Measurements from ENCODE around the gene CCL20. TPM values are rescaled to one million over a fixed set of nuclear protein-coding genes. Genes with fewer than 3 reads are reported as not detected.

CCL20 gene
- total RNA-seq, 1 donor from 2014 or later = 1.2 TPM

Other genes starting within 250 kb of the CCL20 start
- gene SCYGR2, start 214.9 kb upstream of the CCL20 start, total RNA-seq (ENCODE audit: insufficient read depth, low replicate concordance) = not detected
- gene SCYGR3, start 199.0 kb upstream of the CCL20 start, total RNA-seq (ENCODE audit: insufficient read depth, low replicate concordance) = not detected
- 1.4 TPM for gene SCYGR4, start 196.3 kb upstream of the CCL20 start, total RNA-seq (ENCODE audit: insufficient read depth, low replicate concordance)
- not detected for gene SCYGR5, start 147.0 kb upstream of the CCL20 start, total RNA-seq (ENCODE audit: insufficient read depth, low replicate concordance)
- 6.7 TPM for gene SLC19A3, start 95.8 kb upstream of the CCL20 start, total RNA-seq (ENCODE audit: insufficient read depth, low replicate concordance)
- not detected for gene SCYGR6, start 89.1 kb upstream of the CCL20 start, total RNA-seq (ENCODE audit: insufficient read depth, low replicate concordance)
- not detected for gene SCYGR7, start 85.5 kb upstream of the CCL20 start, total RNA-seq (ENCODE audit: insufficient read depth, low replicate concordance)
- gene SCYGR8, start 67.9 kb upstream of the CCL20 start, total RNA-seq (ENCODE audit: insufficient read depth, low replicate concordance) = not detected
- gene DAW1, start 57.8 kb downstream of the CCL20 start, total RNA-seq (ENCODE audit: insufficient read depth, low replicate concordance) = not detected

Data from umbilical cord (tissue), 1 donor.